Measurements from ENCODE around the gene NELFB. TPM values are rescaled to one million over a fixed set of nuclear protein-coding genes. Genes with fewer than 3 reads are reported as not detected.

The NELFB gene
- total and polyA plus RNA-seq, 2 of the 4 experiments (the other 2 are of a cell fraction), result 36.9 to 66.0 TPM

DNA sequence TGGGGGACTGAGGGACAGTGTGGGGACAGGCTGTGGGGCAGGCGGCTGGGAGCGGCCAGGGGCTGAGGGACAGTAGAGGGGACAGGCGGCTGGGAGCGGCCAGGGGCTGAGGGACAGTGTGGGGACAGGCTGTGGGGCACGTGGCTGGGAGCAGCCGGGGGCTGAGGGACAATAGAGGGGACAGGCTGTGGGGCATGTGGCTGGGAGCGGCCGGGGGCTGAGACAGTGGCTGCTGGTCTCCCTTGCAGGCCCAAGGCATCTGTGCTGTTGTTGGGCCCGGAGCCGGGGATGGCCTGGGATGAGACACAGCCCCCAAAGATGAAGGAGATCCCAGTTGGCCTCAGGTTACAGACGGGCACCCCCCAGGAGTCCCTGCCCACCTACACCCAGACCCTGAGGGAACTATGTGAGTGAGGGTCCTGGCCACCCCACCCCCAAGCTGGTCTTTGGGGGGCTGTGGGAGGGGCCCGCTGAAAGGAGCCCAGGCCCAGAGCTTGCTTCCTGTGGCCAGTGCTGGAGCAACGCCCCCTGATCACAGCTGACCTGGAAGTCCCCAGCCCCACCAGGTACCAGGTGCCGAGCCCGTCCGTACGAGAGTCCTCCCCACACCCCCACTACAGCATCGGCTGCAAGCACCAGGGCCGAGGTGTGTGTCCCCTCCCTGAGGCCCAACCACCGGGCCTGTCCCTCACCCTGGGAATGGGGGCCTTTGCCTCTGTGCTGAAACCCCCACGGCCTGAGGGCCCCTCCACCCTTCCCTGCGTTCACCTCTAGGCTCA is 3.4 kb upstream of the NELFB start:
- Histone ChIP-seq H3K27me3 (ENCODE audit: control insufficient read depth, insufficient read depth, low read length) (no peaks in the 10 kb centered on the region), H3K79me1 (ENCODE audit: low read depth in 1 of 2, low read length in 2 of 2) (peaks cover 4 to 20% of the 10 kb centered on the region in 2 experiments; a peak in 3 of 4 replicates), H2AK9ac (replicated peaks; ENCODE audit: low read depth, low read length, poor library complexity) (no peak overlapping the region), H3K4me2 (ENCODE audit: low read depth, low read length) (no peak overlapping the region), H3K9me3 (ENCODE audit: control insufficient read depth, insufficient read depth, low read length) (no peaks in the 10 kb centered on the region), H3K18ac (ENCODE audit: low read depth, low read length) (no peak overlapping the region), H3K23ac (ENCODE audit: low read depth, low read length) (no peak overlapping the region), H4K5ac (ENCODE audit: low read depth, low read length) (no peak overlapping the region), H3K27ac (ENCODE audit: insufficient read depth, low read length) (no peak overlapping the region), H4K91ac (ENCODE audit: insufficient read depth, low read depth, low read length) (no peak overlapping the region), H3K9ac (ENCODE audit: low read depth, low read length) (no peak overlapping the region), H2BK120ac (ENCODE audit: low read depth, low read length) (no peak overlapping the region), H3K14ac (replicated peaks; ENCODE audit: low read depth, low read length) (no peak overlapping the region), H3K4me3 (ENCODE audit: insufficient read depth, low read depth, low read length) (no peak overlapping the region), H2BK20ac (ENCODE audit: low read depth, low read length) (no peak overlapping the region), H4K20me1 (ENCODE audit: insufficient read depth, low read length) (peaks cover 10% of the 10 kb centered on the region), H3K4me1 (ENCODE audit: control insufficient read depth, insufficient read depth, low read length) (peaks cover 13% of the 10 kb centered on the region), H3K9me1 (ENCODE audit: insufficient read depth, low read length) (no peaks in the 10 kb centered on the region), H3K4ac (ENCODE audit: low read depth, low read length) (no peak overlapping the region), H3K36me3 (ENCODE audit: control insufficient read depth, insufficient read depth, low read length) (peaks cover 4% of the 10 kb centered on the region), H2AFZ (replicated peaks; ENCODE audit: low read length, poor library complexity) (no peak overlapping the region), H4K8ac (ENCODE audit: low read depth in 2 of 2, low read length in 2 of 2) (no peak overlapping the region), H3K56ac (ENCODE audit: extremely low read depth, insufficient read depth, low read length) (no peak overlapping the region), H2AK5ac (ENCODE audit: low read depth, low read length) (no peak overlapping the region), H2BK15ac (ENCODE audit: low read depth, low read length) (no peak overlapping the region), H2BK5ac (ENCODE audit: low read depth, low read length, poor library complexity, severe bottlenecking) (no peak overlapping the region)
- ATAC-seq (ENCODE audit: low read depth), result no peak
- dilution Hi-C loops (cut with HindIII; ENCODE audit: low sequenced_read_pairs, unreplicated experiment), result no loop called here
- in situ Hi-C loops (cut with MboI; ENCODE audit: low sequenced_read_pairs), result no loop called here
- ChIA-PET CTCF (no interaction called here), POLR2A (ENCODE audit: unreplicated experiment) (no interaction called here)
- TF ChIP-seq MAZ (IDR thresholded peaks at IDR 0.05; ENCODE audit: borderline replicate concordance, low read depth, low read length) (no peak), RAD21 (IDR thresholded peaks at IDR 0.05; ENCODE audit: low read length) (no peak), MAFK (IDR thresholded peaks at IDR 0.05; ENCODE audit: low read depth, low read length) (no peak), MXI1 (IDR thresholded peaks at IDR 0.05; ENCODE audit: borderline replicate concordance, low read depth, low read length) (no peak), NFE2L2 (IDR thresholded peaks at IDR 0.05; ENCODE audit: low read depth, low read length) (no peak)
- 82% methylated on average over 12 of the region's 22 CpGs; no CpG with 5 or more reads in 1 of the 2 experiments for WGBS, 2 experiments (ENCODE audit: extremely low coverage in 2 of 2, insufficient read length in 1 of 2)
- no TSS peak for BruUV-seq (replicated peaks)
- intact Hi-C loops (cut with micrococcal nuclease), result no loop called here
- no peak for DNase-seq

Measured in IMR-90 (cell line).